Astrocyte of the spinal cord (primary cell): ENCODE data around the gene TOMM6.
"Not testable (repeated sequence)": the region's sequence is repeated elsewhere in the genome, so short reads cannot be mapped to it uniquely, and the experiment has no call there.

ENCODE experiments used
- DNase-seq: peaks from one replicate; pipeline ENCODE4 v3.0.0; 2011; ENCODE audit warnings: low read depth, low spot score
- H3K4me3 ChIP-seq: 2 replicates; pipeline ENCODE4 v1.5.1; 2011; ENCODE audit warnings: low read depth, mild to moderate bottlenecking, low read length, moderate library complexity
- CTCF ChIP-seq: IDR thresholded peaks from 2 replicates; pipeline ENCODE4 v1.5.1; 2012; ENCODE audit warnings: low read depth, mild to moderate bottlenecking, low read length, inconsistent platforms
- in situ Hi-C: cut with HindIII; loops from 2 replicates; pipeline ENCODE4 v1.10.0; 2017; ENCODE audit warnings: low sequenced_read_pairs

TOMM6 gene

GRCh38 chr6:41811095-41811494 lies 23.6 kb downstream of the TOMM6 start:
- TF ChIP-seq CTCF: no peak
- DNase-seq: no peak
- in situ Hi-C loops: no loop called here
- H3K4me3 ChIP-seq: no peak overlapping the region

GRCh38 chr6:41811946-41812345 lies 24.5 kb downstream of the TOMM6 start:
- DNase-seq, H3K4me3 ChIP-seq, in situ Hi-C loops: not testable (repeated sequence)

- no peak for TF ChIP-seq CTCF
- DNase-seq: no peak
- H3K4me3 ChIP-seq: no peak overlapping the region
- in situ Hi-C loops: no loop called here
These were observed 26.0 kb downstream of the TOMM6 start for GRCh38 chr6:41813469-41813868.

GRCh38 chr6:41813956-41814355 lies 26.5 kb downstream of the TOMM6 start:
- in situ Hi-C loops: no loop called here
- DNase-seq: no peak
- no peak overlapping the region for H3K4me3 ChIP-seq
- no peak for TF ChIP-seq CTCF

GRCh38 chr6:41814629-41815028 lies 27.1 kb downstream of the TOMM6 start:
- DNase-seq: no peak
- no peak for TF ChIP-seq CTCF
- H3K4me3 ChIP-seq: no peak overlapping the region
- in situ Hi-C loops: no loop called here

GRCh38 chr6:41815587-41815986 lies 28.1 kb downstream of the TOMM6 start:
- no peak overlapping the region for H3K4me3 ChIP-seq
- in situ Hi-C loops: no loop called here
- TF ChIP-seq CTCF: no peak

GRCh38 chr6:41818271-41819054 lies 31.0 kb downstream of the TOMM6 start:
- TF ChIP-seq CTCF: no peak
- DNase-seq: no peak
- no peak overlapping the region for H3K4me3 ChIP-seq
- in situ Hi-C loops: no loop called here

More at GRCh38 chr6:41815587-41815986, 28.1 kb downstream of the TOMM6 start:
- no peak for DNase-seq
